ENCODE data around the gene DNAH11.

- TF ChIP-seq CTCF (IDR thresholded peaks at IDR 0.05; ENCODE audit: insufficient read depth, low read length) (no peak), REST (IDR thresholded peaks at IDR 0.05; ENCODE audit: insufficient replicate concordance, low read depth) (no peak), POLR2AphosphoS5 (IDR thresholded peaks at IDR 0.05; ENCODE audit: low read depth) (no peak)
These were observed 3.8 kb upstream of the DNAH11 start for GRCh38 chr7:21538936-21539495.
